CD14-positive monocyte (primary cell): ENCODE data around the gene CFAP74. TPM values are rescaled to one million over a fixed set of nuclear protein-coding genes. Genes with fewer than 3 reads are reported as not detected.

Source experiments
- DNase-seq, 3 donors: peaks; one replicate each; pipeline ENCODE4 v3.0.0-alpha.2; 2011 to 2022
- H2AFZ ChIP-seq: 2 replicates; pipeline ENCODE4 v1.6.0; 2012; ENCODE audit warnings: mild to moderate bottlenecking, low read depth, low read length, inconsistent platforms; ENCODE audit not compliant: insufficient read depth, poor library complexity, severe bottlenecking
- H3K27ac ChIP-seq, 2 donors: 1 replicate in 1 of 2; 2 replicates in 1 of 2; pipeline ENCODE4 v1.5.1; 2012 to 2013; ENCODE audit warnings: low read length in 2 of 2, control low read depth in 1 of 2, inconsistent platforms in 1 of 2, low read depth in 1 of 2, mild to moderate bottlenecking in 1 of 2
- H3K27me3 ChIP-seq, 2 donors: one replicate each; pipeline versions ENCODE4 v1.6.0 to v1.6.1; 2011 to 2013; ENCODE audit warnings: low read length in 2 of 2; ENCODE audit not compliant: control insufficient read depth in 2 of 2, insufficient read depth in 2 of 2
- H3K36me3 ChIP-seq, 2 donors: replicated peaks in 1 of 2; 1 replicate in 1 of 2; 2 replicates in 1 of 2; pipeline versions ENCODE4 v1.5.1 to v1.6.1; 2012 to 2013; ENCODE audit warnings: low read length in 2 of 2, control low read depth in 1 of 2, inconsistent platforms in 1 of 2, mild to moderate bottlenecking in 1 of 2; ENCODE audit not compliant: insufficient read depth in 2 of 2, control insufficient read depth in 1 of 2
- H3K4me1 ChIP-seq, 2 donors: 1 replicate in 1 of 2; 2 replicates in 1 of 2; pipeline versions ENCODE4 v1.5.1 to v1.6.1; 2012 to 2013; ENCODE audit warnings: low read length in 2 of 2, control low read depth in 1 of 2, inconsistent platforms in 1 of 2, mild to moderate bottlenecking in 1 of 2, moderate library complexity in 1 of 2; ENCODE audit not compliant: insufficient read depth in 2 of 2, control insufficient read depth in 1 of 2
- H3K4me2 ChIP-seq: replicated peaks from 2 replicates; pipeline ENCODE3; 2012; ENCODE audit warnings: low read length, moderate library complexity, mild to moderate bottlenecking; ENCODE audit not compliant: poor library complexity, severe bottlenecking; ENCODE audit errors: extremely low read depth
- H3K4me3 ChIP-seq, 3 experiments: fragments of 200-600 bp in 1 of 3; sonication (generic) in 1 of 3; replicated peaks in 1 of 3; 1 replicate in 2 of 3; 2 replicates in 1 of 3; pipeline ENCODE4 v1.5.1; 2011 to 2013; ENCODE audit warnings: low read length in 3 of 3, mild to moderate bottlenecking in 3 of 3, control low read depth in 2 of 3, low read depth in 2 of 3, inconsistent platforms in 1 of 3, moderate library complexity in 1 of 3
- H3K79me2 ChIP-seq: 2 replicates; pipeline ENCODE4 v1.6.0; 2012; ENCODE audit warnings: mild to moderate bottlenecking, control low read depth, inconsistent platforms, low read length, moderate library complexity; ENCODE audit not compliant: insufficient read depth
- H3K9ac ChIP-seq: 2 replicates; pipeline ENCODE4 v1.6.0; 2017; ENCODE audit warnings: low read length, mild to moderate bottlenecking; ENCODE audit not compliant: insufficient read depth, poor library complexity, severe bottlenecking
- H3K9me3 ChIP-seq, 2 donors: replicated peaks in 1 of 2; 1 replicate in 1 of 2; 2 replicates in 1 of 2; pipeline versions ENCODE4 v1.5.1 to v1.6.1; 2012 to 2013; ENCODE audit warnings: low read length in 2 of 2, control low read depth in 1 of 2; ENCODE audit not compliant: control insufficient read depth in 1 of 2, insufficient read depth in 1 of 2
- H4K20me1 ChIP-seq: 2 replicates; pipeline ENCODE4 v1.6.0; 2012; ENCODE audit warnings: mild to moderate bottlenecking, low read length, control low read depth, moderate library complexity; ENCODE audit not compliant: insufficient read depth
- H3K27ac Mint-ChIP-seq, 7 donors: one replicate each; pipeline ENCODE4 v1.8.0; 2020; ENCODE audit warnings: mild to moderate bottlenecking in 7 of 7, mixed read lengths in 7 of 7, moderate library complexity in 6 of 7, inconsistent platforms in 2 of 7
- H3K27me3 Mint-ChIP-seq, 3 donors: one replicate each; pipeline ENCODE4 v1.8.0; 2021 to 2022; ENCODE audit warnings: low read depth in 3 of 3, mild to moderate bottlenecking in 3 of 3, mixed read lengths in 3 of 3, moderate library complexity in 3 of 3, inconsistent platforms in 1 of 3
- H3K36me3 Mint-ChIP-seq, 2 donors: one replicate each; pipeline ENCODE4 v1.8.0; 2020; ENCODE audit warnings: mixed read lengths in 2 of 2, inconsistent platforms in 1 of 2, mild to moderate bottlenecking in 1 of 2
- H3K4me1 Mint-ChIP-seq: one replicate; pipeline ENCODE4 v1.8.0; 2020; ENCODE audit warnings: mild to moderate bottlenecking, mixed read lengths
- H3K4me3 Mint-ChIP-seq, 2 donors: one replicate each; pipeline ENCODE4 v1.8.0; 2020; ENCODE audit warnings: mild to moderate bottlenecking in 2 of 2, mixed read lengths in 2 of 2, moderate library complexity in 1 of 2
- H3K9me3 Mint-ChIP-seq, 7 donors: one replicate each; pipeline ENCODE4 v1.8.0; 2020 to 2022; ENCODE audit warnings: mixed read lengths in 7 of 7, mild to moderate bottlenecking in 6 of 7, moderate library complexity in 6 of 7, inconsistent platforms in 2 of 7
- CTCF ChIP-seq: fragments of 200-600 bp; IDR thresholded peaks from one replicate; pipeline ENCODE4 v1.8.0; 2022; ENCODE audit warnings: antibody characterized with exemption, mild to moderate bottlenecking
- WGBS: methylation state at CpG from one replicate; pipeline ENCODE4 v1.1.5; 2013; ENCODE audit warnings: missing lambda C conversion rate; ENCODE audit not compliant: insufficient coverage; 5-methylcytosine and 5-hydroxymethylcytosine counted together
- intact Hi-C, 2 donors: fragments of 100-400 bp; cut with micrococcal nuclease; formaldehyde crosslinking; loops; one replicate each; pipeline versions ENCODE4 v1.15.0 to v1.15.1; 2023
- polyA plus RNA-seq, 3 donors: library from polyadenylated mRNA; depleted of rRNA in 1 of 3; unstranded in 2 of 3; stranded (reverse) in 1 of 3; fragments of 300-500 nt in 2 of 3; fragments of >200 nt in 1 of 3; fragmentation: Illumina TruSeq in 2 of 3; gene quantifications; 1 replicate in 2 of 3; 2 replicates in 1 of 3; pipeline ENCODE4 v1.2.3, GENCODE V29; 2012 to 2021

CFAP74 gene
- polyA plus RNA-seq, 3 donors: not detected

GRCh38 chr1:1969953-1970716 lies 33.5 kb downstream of the CFAP74 start:
- DNase-seq: no peak
- Mint-ChIP-seq H3K36me3 (no peaks in the 10 kb centered on the region), H3K4me3 (no peak overlapping the region), H3K4me1 (no peaks in the 10 kb centered on the region), H3K27me3 (peaks cover 8 to 16% (median 8%) of the 10 kb centered on the region in 3 donors), H3K9me3 (peaks cover 0 to 13% (median 2%) of the 10 kb centered on the region in 7 donors), H3K27ac (no peak overlapping the region)
- 85% methylated on average over 26 of the region's 29 CpGs for whole genome bisulfite sequencing
- Histone ChIP-seq H3K27me3 (peaks cover 0 to 3% of the 10 kb centered on the region in 2 donors), H3K9ac (no peak overlapping the region), H3K4me3 (no peak overlapping the region), H3K9me3 (peaks cover 0 to 4% of the 10 kb centered on the region in 2 donors), H3K27ac (no peak overlapping the region), H3K4me2 (no peak overlapping the region), H3K79me2 (no peaks in the 10 kb centered on the region), H3K4me1 (peaks cover 0 to 2% of the 10 kb centered on the region in 2 donors), H2AFZ (no peak overlapping the region), H3K36me3 (no peaks in the 10 kb centered on the region), H4K20me1 (no peaks in the 10 kb centered on the region)
- TF ChIP-seq CTCF: no peak
- intact Hi-C loops: no loop called here

- H3K27ac ChIP-seq: no peak overlapping the region
- WGBS: 87% methylated on average over 10 of the region's 10 CpGs
- Mint-ChIP-seq H3K27ac (no peak overlapping the region), H3K9me3 (peaks cover 0 to 13% (median 2%) of the 10 kb centered on the region in 7 donors), H3K4me3 (no peak overlapping the region), H3K27me3 (peaks cover 8 to 19% (median 12%) of the 10 kb centered on the region in 3 donors), H3K36me3 (no peaks in the 10 kb centered on the region), H3K4me1 (no peaks in the 10 kb centered on the region)
- intact Hi-C loops: no loop called here
- H3K27me3 ChIP-seq: peaks cover 0 to 3% of the 10 kb centered on the region in 2 donors
- H3K79me2 ChIP-seq: no peaks in the 10 kb centered on the region
- no peak for DNase-seq
- no peak overlapping the region for H3K4me3 ChIP-seq
- no peak overlapping the region for H2AFZ ChIP-seq
- no peaks in the 10 kb centered on the region for H3K36me3 ChIP-seq
- no peak overlapping the region for H3K4me2 ChIP-seq
- no peak for TF ChIP-seq CTCF
- H4K20me1 ChIP-seq: no peaks in the 10 kb centered on the region
- H3K4me1 ChIP-seq: peaks cover 0 to 2% of the 10 kb centered on the region in 2 donors
- H3K9ac ChIP-seq: no peak overlapping the region
- H3K9me3 ChIP-seq: peaks cover 0 to 4% of the 10 kb centered on the region in 2 donors
Measured at GRCh38 chr1:1969505-1969900, 34.1 kb downstream of the CFAP74 start.
